ENCODE measurements around the gene SNAP47.

SNAP47 gene

GRCh38 chr1:227803933-227804332, 68.7 kb downstream of the SNAP47 start:
- no peak for TF ChIP-seq CTCF (IDR thresholded peaks at IDR 0.05; ENCODE audit: control insufficient read depth, insufficient read depth, low read depth, low read length, missing control alignments)
- DNase-seq (ENCODE audit: low read depth), result no peak

GRCh38 chr1:227805606-227806197, 70.5 kb downstream of the SNAP47 start:
- TF ChIP-seq CTCF (IDR thresholded peaks at IDR 0.05; ENCODE audit: control insufficient read depth, insufficient read depth, low read depth, low read length, missing control alignments), result no peak
- H3K4me3 ChIP-seq (ENCODE audit: control insufficient read depth, low read depth, low read length), result no peak overlapping the region
- peak; percentile 87 for DNase-seq (ENCODE audit: low read depth)

More at GRCh38 chr1:227803933-227804332, 68.7 kb downstream of the SNAP47 start:
- no peak overlapping the region for H3K4me3 ChIP-seq (ENCODE audit: control insufficient read depth, low read depth, low read length)

GRCh38 chr1:227808566-227808965, 73.3 kb downstream of the SNAP47 start:
- H3K4me3 ChIP-seq (ENCODE audit: control insufficient read depth, low read depth, low read length), result no peak overlapping the region
- no peak for DNase-seq (ENCODE audit: low read depth)
- TF ChIP-seq CTCF (IDR thresholded peaks at IDR 0.05; ENCODE audit: control insufficient read depth, insufficient read depth, low read depth, low read length, missing control alignments), result no peak

GRCh38 chr1:227809026-227809425, 73.8 kb downstream of the SNAP47 start:
- no peak for TF ChIP-seq CTCF (IDR thresholded peaks at IDR 0.05; ENCODE audit: control insufficient read depth, insufficient read depth, low read depth, low read length, missing control alignments)
- DNase-seq (ENCODE audit: low read depth), result no peak
- H3K4me3 ChIP-seq (ENCODE audit: control insufficient read depth, low read depth, low read length), result no peak overlapping the region

- H3K4me3 ChIP-seq (ENCODE audit: control insufficient read depth, low read depth, low read length), result no peak overlapping the region
- TF ChIP-seq CTCF (IDR thresholded peaks at IDR 0.05; ENCODE audit: control insufficient read depth, insufficient read depth, low read depth, low read length, missing control alignments), result no peak
- DNase-seq (ENCODE audit: low read depth), result no peak
Measured at GRCh38 chr1:227813962-227814361, 78.7 kb downstream of the SNAP47 start.

- no peak within 1 kb of the TSS for H3K4me3 ChIP-seq (ENCODE audit: control insufficient read depth, low read depth, low read length)
- DNase-seq (ENCODE audit: low read depth), result no peak
- no peak for TF ChIP-seq CTCF (IDR thresholded peaks at IDR 0.05; ENCODE audit: control insufficient read depth, insufficient read depth, low read depth, low read length, missing control alignments)
Measured at GRCh38 chr1:227815468-227816409, 80.5 kb downstream of the SNAP47 start, which contains the start of gene PRSS38. Gene PRSS38, plus strand, starts transcription at chr1:227815675. Its CDS starts 42 bp downstream, at chr1:227815717.

Data from AG09309 (cell line).